NCI-H2227 (cell line): ENCODE results near the gene AP1S3.
"Not testable (repeated sequence)": the region's sequence is repeated elsewhere in the genome, so short reads cannot be mapped to it uniquely, and the experiment has no call there.

Experiments
- DNase-seq: peaks from one replicate; lab custom pipeline; 2025; ENCODE audit not compliant: unreplicated experiment; lab: John Stamatoyannopoulos, UW

AP1S3 gene

DNA sequence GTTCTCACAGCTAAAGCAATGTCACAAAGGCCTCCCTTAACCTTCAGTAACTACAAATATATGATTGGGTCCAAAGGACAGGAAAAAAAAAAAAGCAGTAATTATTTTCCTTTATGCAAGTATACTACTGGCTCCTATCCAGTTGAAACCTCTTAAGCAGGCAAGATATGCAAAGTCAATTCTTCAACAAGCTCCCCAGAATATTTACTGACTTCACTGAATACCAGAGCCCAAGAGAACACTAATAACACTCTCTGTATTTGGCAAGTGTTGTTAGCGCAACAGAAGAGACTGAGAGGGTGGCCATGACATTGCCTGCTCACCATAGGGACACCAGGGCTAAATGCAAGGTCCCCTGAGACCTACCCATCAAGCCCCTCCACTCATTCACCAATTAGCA is 74.5 kb downstream of the AP1S3 start:
- DNase-seq: no peak

DNA sequence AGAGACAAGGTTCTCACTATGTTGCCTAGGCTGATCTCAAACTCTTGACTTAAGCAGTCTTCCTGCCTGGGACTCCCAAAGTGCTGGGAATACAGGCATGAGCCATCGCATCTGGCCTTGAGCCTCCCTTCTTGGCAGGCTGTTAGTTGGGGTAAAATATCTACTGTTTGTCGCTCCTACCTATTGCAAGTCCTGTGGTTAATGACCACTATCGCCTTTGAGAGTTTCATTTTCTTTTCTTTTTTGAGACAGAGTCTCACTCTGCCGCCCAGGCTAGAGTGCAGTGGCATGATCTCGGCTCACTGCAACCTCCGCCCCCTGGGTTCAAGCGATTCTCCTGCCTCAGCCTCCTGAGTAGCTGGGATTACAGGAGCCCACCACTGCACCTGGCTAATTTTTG is 75.6 kb downstream of the AP1S3 start:
- DNase-seq: not testable (repeated sequence)

DNA sequence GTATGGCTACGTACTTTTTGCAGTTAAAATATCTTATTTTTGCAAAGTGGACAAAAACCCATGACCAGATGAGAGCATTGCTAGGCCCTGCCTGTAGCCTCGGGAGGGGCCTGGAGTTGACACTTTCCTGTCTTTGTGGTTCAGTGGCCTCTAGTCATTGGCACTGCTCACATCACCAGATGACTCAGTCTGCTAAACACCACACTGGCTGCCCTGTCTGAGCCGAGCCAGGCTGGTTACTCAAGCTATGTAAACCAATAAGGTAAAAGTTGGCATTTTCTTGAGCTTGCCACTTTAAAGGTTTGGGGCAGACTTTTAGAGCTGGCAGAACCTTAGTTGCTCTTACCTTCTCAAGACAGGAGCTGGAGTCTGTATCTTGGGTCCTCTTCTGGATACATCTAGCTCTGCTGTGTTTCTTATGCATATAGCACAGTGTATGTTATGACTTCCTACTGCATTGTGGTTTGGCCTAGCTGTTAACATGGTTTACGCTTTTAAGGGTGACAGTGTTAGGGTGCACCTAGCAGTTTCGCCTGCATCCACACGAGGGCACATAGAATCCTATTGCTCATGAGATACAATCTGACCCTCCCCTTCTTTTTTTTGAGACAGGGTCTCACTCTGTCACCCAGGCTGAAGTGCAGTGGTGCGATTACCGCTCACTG is 76.4 kb downstream of the AP1S3 start:
- no peak for DNase-seq

DNA sequence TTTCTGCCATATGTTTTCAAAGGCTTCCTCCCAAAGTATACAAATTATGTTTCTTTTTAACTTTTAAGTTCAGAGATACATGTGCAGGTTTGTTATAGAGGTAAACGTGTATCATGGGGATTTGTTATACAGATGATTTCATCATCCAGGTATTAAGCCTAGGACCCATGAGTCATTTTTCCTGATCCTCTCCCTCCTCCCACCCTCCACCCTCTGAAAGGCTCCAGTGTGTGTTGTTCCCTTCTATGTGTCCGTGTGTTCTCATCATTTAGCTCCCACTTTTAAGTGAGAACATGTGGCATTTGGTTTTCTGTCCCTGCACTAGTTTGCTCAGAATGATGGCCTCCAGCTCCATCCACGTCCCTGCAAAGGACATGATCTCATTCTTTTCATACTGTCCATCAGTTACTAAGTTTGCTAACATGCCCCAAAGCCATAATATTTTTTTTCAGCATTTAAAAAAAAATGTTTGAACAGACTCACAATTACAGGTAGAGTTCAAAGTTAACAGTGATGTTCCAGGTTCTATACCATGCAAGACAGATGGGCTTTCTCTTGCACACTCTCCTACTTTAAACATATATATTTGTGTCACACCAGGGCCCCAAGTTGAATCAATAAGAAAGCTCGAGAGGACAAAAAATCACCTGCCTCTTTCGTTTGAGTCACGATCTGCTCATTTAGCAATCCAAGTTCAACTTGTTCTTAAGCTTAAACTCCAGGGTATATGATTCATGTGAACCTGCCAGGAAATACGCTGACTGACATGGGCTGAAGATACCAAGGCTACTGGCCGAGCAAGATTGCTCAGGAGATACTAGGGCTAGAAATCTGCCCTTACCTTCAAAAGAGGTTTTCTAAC is 77.6 kb downstream of the AP1S3 start:
- DNase-seq: no peak

DNA sequence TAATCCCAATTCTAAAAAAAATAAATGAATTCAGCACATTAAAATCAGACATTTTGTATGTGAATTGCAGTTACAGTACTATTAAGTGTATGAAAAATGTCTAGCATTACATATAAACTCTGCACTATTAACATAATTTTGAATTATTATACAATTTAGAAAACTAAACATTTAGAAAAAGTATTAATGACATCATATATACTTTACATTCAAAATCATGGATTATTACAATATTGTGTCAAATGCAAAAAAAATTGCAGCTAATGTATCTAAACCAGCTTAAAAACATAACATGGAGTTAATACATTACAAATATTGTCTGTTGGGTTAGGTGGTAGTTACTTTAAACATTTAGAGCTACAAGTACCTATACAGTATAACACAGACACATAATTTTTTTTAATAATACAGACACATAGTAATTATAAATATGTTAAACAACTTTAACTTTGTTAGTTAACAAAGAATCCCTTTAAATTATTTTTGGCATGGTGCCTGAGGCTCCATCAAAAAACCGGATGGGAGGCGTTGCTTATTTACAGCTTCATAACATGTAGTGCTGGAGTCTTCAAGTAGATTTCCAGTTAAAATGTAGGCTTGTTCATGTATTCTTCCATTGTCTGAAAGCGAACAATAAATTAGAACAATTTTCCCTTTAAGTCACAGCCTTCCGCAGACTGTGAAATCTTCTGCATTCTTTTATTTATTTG is 79.1 kb downstream of the AP1S3 start:
- DNase-seq: no peak

DNA sequence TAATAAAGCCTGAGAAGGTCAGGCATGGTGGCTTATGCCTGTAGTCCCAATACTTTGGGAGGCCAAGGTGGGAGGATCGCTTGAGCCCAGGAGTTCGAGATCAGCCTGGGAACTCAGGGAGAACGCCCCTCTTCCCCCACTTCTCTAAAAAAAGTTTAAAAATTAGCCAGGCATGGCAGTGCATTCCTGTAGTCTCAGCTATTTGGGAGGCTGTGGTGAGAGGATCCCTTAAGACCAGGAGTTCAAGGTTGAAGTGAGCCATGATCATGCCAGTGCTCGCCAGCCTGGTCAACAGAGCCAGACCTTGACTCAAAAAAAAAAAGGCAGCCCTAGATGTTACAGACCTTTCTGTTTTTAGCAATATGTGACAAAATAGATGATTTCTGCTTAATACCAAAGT is 83.4 kb downstream of the AP1S3 start:
- no peak for DNase-seq

DNA sequence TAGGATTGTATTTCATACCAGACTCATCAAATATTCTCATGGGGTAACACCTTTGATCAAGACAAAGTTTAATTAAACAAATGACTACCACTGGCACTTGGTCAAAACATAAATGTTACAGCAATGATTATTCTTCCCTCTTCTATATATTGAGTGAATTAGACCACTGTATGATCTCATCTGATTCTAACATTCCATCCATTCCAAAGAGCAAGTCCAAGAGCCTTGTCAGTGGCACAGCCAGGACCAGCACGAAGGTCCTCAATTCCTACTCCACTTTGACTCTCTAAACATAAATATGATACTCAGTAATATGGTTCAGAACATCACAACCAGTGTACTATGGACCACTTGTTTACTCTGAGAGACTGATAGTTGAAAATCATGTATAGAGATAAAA is 86.4 kb downstream of the AP1S3 start:
- DNase-seq: no peak

DNA sequence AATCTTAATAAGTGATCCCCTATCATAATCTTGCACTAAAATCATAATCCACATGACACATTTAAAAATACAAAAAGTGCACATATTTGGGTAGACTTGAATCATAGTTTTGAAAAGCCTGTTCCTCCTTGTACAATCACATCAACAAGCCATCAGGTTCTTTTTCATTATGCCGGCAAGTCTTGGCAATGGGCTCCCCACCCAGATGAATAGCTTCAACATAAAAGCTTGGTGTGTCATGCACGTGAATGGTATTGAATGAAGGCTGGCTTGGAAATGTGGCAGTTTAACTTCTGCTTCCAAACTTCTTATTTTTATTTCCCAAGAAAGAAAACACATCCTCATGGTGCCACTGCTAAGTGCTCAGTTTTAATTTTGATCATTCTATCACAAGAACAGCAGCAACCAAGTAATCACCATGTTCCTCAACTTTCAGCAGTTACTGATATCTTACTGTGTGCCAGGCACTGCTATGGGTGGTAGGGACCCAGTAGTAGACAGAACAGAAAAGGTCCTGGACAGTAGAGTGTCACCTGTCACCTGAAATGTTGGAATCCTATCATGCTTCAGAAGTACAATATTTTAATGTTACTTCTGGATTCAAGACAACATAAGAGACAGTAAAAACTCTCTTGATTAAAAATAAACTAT is 89.9 kb downstream of the AP1S3 start:
- DNase-seq: no peak

DNA sequence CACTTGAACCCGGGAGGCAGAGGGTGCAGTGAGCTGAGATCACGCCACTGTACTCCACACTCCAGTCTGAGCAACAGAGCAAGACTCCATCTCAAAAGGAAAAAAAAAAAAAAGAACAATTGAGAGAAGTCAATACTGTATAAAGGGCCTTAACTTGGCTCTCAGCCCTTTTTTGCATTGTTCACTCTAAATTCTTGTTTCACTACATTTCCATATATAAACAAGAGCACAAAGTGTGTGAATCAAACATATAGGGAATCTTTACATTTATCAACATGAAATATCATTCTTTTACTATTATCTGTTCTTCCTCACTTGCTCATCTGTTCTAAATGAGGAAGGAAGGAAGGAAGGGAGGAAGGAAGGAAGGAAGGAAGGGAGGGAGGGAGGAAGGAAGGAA is 90.8 kb downstream of the AP1S3 start:
- no peak for DNase-seq

DNA sequence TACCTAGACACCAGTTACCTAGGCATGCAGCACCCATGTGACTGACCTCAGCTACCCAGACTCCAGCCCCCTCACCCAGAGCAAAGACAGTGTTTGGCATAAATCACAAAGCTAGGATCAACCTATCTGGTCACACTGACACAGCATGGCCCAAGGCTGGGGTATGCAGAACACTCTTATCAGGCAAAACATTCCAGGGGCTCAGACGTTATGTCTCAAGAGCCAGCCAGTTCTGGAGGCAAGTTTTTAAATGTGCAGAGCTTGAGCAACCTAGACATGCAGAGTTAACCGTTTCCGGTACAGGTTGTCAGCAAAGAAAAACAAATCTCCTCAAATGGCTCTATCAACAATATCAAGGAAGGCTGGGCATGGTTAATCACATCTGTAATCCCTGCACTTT is 92.8 kb downstream of the AP1S3 start:
- DNase-seq: no peak

DNA sequence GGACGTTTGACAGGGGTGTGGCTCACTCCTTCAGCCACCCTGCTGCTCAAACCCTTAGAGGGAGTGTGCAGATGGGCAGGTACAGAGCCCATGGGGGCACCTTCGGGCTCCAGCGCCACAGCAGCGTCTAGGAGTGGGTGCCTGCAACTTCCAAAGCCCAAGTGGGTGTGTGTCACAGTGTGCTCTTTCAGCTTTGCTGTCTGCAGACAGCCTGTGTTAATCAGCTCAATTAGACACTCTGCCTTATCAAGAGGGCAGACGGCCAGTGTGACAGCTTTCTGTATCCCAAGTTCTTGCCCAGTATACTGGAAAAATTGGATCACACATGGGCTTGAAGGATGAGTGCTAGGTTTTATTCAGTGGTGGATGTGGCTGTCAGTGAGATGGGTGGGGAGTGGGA is 96.7 kb downstream of the AP1S3 start:
- DNase-seq: no peak

DNA sequence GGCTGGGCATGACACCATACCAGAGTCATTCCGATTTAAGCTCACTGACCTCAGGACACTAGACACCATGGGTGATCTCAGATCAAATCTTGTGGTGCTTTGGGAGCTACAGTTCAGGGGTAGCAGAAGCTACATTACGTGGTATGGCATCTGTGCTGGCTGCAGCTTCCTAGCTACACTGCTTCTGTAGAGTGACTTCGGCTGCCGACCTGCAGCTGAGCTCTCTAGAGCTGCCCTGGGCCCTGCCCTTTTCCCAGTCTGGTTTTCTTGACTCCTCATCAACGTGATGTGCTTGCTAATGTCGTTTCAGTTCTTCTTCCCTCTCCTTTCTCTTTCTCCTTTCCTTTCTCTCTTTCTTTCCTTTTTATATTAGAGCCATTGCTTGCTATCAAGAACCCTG is 100.2 kb downstream of the AP1S3 start:
- no peak for DNase-seq

DNA sequence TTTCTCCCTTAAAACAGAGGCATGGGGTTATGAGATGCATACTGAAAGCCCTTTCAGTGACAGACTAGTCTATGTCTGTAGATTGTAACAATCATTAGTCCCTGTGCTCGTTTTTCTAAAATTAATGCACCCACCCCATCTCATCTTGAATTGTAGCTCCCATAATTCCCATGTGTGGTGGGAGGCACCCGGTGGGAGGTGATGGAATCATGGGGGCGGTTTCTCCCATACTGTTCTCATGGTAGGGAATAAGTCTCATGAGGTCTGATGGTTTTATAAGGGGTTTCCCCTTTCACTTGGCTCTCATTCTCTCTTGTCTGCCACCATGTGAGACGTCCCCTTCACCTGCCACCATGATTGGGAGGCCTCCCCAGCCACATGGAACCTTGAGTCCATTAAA is 100.9 kb downstream of the AP1S3 start:
- no peak for DNase-seq

DNA sequence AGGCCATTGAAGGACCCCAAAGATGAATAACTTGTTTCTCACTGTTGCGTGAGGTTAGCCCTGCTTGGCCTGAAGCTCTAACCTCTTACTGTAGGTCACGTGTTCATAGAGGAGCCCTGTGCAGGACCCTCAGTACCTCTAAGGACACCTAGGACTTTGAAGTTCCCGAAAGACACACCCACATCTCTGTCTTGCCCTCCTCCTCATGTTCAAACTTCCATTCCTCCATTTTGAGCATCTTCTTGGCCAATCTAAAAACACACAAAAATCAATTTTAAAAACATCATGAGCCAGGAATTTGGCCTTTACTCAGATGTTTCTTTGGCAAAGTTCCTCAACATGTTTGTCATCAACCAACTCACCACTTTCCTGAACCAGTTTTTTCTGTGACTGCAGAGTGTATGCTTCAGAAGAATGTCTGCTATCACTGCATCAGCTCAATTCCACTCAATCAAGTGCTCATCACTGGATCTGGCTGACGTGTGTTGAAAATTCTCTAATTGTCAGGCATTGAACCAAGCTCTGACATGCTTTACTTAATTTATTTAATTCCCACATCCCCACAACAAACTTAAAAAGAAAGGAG is 101.6 kb downstream of the AP1S3 start:
- no peak for DNase-seq

DNA sequence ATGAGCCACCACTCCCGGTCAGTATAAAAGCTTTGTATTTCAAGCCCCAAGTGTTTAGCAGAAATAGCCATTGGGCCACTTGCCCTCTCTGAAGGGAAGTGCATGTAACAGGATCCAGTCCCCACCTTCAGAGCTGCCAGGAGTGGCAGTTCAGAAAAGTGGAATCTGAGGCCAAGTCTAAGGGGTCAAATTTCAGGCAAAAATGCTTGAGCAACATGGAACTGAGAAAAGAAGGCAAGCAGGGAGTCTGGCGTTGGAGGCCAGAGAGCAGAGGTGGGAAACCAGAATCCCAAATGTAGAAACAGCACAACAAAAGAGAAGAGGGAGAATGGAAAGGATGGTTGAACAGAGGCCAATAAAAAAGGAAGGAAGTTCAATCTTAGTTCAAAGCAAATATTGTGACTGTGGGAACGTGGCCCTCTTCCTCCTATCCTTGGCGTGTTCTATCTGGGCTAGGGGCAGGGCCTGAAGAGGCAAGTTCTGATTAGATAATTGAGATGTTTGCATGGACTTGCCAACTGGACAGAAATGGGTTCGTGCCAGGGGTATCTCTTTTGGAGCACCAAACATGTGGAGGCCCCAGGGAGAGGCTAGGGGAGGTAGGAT is 102.2 kb downstream of the AP1S3 start:
- no peak for DNase-seq

DNA sequence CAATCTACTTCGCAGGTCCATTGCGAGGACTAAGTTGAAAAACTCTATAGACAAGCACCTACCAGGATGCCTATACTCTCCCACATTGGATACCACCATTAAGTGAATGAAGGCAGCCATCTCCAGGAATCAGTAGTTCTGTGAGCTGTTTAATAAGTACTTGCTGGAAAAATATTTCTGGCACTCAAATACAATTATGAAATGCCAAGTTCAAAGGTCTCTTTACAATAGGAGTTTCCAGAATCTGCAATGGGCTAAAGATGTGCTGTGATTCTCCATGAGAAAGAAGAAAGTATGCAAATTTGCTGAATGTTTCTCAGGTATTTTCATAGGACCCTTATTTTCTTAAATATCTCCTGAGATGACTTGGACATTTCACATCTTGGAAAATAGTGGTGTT is 103.0 kb downstream of the AP1S3 start:
- DNase-seq: no peak

DNA sequence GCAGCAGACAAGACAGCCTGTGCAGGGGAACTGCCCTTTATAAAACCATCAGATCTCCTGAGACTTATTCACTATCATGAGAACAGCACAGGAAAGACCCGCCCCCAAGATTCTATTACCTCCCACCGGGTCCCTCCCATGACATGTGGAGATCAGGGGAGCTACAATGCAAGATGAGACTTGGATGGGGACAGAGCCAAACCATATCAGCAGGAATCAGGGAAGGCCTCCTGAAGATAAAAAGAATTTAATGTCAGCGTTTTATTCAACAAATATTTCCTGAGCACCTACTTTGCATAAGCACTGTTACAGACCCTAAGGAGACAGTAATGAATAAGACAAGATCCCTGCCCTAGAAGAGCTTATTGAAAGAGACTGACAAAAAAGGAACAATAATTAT is 105.0 kb downstream of the AP1S3 start:
- DNase-seq: no peak

DNA sequence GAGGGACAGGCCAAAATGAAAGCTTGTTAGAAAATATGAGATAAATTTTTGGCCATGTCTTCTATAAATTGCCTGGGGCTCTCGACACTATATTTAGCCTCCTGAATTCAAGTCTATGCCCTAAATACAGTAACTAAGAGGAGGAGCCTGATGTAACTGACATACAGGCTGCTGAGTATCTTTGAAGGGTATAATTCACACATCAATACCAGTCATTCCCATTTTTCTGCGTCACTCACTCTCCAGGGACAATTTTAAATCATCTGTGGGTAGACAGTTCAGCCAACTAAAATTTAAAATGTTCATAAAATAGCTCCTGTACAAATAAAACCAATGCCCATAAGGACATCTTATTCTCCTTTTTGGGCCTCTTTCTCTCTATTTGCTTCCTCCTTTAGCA is 105.9 kb downstream of the AP1S3 start:
- no peak for DNase-seq

DNA sequence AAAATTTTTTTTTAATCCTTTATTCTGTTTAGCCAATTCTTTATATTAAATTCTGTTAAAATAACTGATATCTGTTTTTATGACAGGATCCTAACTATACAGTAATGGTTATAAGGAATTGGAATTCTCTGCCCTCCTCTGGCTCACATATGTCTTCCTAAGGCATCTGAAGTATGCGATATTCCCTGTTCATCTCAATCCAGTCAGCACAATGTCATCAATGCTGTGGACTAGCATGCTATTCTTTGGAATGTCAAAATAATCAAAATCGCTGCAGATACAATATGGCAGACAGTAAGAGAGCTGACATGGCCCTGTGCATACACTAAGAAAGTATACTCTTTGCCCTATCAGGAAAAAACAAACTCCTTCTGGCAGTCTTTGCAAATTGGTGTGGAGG is 107.6 kb downstream of the AP1S3 start:
- no peak for DNase-seq

DNA sequence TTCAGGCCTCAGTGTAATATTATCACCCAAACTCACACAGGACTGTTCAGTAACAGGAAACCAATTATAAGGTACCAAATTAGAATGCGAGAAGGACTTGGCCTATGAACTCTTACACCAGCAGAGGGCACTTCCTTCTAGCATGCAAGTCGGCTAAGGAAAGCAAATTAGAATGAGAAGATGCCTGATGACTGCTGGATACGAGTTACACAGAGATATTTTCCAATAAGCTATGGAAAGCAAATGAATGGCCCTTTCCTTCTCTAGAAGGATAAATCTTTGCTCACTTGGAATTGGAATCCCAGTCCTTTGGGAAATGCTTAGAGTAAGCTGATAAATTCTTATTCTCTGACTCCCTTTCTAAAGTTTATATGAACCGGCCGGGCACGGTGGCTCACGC is 109.8 kb downstream of the AP1S3 start:
- peak; percentile 31 for DNase-seq
